SH-SY5Y (cell line): ENCODE measurements around the gene DEK.

Source experiments
- GATA2 ChIP-seq: IDR thresholded peaks from 2 replicates; pipeline ENCODE4 v1.6.1; 2011; ENCODE audit warnings: mild to moderate bottlenecking, low read depth, low read length
- GATA3 ChIP-seq: IDR thresholded peaks from 2 replicates; pipeline ENCODE4 v1.6.1; 2011; ENCODE audit warnings: low read depth, mild to moderate bottlenecking, low read length, moderate library complexity

Gene DEK

DNA sequence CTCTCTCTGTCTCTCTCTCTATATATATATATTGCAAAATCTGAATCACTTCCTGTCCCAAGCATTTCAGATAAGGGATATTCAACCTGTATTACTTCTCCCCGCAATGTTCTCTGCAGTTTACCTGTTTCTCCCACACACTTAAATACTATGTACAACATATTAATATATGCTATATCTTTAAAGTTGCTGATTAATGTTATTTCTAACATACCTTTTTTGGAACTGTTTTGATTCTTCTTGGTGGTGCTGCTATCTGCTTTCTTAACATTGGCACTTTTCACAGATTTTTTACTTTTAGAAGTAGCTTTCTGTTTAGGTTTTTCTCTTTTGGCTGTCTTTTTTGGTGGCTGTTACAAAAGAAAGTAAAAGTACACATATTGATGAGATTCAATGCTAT lies 27.2 kb downstream of the DEK start:
- no peak for TF ChIP-seq GATA3
- no peak for TF ChIP-seq GATA2

DNA sequence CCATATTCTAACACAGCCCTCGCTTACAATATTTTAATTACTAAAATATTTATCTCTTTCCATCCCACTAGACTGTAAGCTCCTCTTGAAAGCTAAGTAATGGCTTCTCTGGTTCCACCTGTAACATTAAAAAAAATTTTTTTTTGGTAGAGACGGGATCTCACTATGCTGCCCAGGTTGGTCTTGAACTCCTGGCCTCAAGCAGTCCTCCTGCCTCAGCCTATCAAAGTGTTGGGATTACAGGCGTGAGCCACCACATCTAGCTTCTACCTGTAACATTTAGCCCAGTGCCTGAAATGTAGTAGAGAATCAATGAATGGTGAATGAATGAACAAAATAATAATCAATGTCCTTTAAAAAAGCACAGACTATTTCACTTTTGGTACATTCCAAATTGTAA lies 28.8 kb downstream of the DEK start:
- no peak for TF ChIP-seq GATA3
- no peak for TF ChIP-seq GATA2

DNA sequence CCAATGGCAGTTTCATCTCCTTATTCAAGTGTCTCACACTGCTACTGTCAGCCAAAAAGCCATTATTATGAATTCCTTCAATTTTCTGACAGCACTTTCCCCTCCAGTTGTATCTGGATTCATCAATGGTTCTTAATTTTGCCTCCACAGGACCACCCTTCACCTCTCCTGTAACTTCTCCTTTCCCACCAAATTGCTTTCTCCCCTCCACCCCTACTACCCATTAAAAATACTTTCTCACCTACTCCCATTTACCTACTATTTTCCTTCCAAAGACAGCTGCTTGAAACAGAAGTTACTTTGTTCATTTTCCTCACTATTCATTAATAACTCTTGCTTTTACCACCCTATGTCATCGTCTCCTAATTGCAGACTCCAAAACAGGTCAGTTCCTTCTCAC lies 29.8 kb downstream of the DEK start:
- TF ChIP-seq GATA2 (no peak), GATA3 (no peak)

DNA sequence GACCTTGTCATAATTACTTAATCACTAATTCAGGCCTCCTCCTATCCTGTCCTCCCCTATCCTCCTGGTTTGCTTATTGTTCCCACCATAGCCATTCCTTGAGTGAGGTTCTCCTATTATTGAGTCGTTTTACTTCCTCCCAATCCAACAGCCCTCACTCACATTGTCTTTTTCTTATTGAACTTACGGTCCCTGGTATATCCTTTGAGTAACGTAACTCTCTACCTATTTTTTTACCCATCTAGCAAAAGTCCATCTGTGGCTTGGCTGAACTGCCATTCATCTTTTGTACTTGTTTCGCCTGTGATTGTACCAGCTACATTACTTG lies 43.1 kb downstream of the DEK start:
- TF ChIP-seq GATA3 (no peak), GATA2 (no peak)

DNA sequence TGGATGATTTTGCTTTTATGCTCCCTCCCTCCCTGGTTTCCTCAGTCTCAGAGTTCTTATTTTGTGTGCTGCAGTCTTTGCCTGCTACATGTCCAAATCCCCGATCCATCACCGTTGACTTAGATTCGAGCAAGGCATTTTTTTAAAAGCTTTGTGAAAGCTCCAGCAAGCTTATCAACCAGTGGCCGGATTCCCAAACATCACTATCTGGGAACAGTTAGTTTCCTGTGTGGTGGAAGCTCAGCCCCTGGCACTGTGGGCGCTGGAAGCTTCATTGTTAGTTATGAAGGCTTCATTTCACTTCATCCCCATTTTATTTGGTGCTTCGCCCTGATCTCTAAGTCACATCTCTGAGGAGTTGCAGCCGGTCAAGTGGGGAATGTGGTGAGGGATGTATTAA lies 44.7 kb downstream of the DEK start:
- TF ChIP-seq GATA2 (no peak), GATA3 (no peak)

DNA sequence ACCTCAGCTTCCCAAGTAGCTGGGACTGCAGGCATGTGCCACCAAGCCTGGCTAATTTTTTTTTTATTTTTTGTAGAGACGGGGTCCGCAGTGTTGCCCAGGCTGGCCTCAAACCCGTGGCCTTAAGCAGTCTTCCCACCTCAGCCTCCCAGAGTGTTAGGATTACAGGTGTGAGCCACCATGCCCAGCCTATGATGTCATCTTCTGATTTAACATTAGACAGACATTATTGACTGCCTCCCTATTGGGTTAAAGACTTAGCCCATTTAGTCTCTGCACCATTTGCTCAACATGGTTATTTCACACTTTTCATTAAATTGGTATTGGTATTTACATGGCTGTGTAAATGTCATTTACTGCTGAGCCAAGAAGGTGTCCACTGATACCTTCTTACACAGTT lies 46.1 kb downstream of the DEK start:
- TF ChIP-seq GATA2 (no peak), GATA3 (no peak)

DNA sequence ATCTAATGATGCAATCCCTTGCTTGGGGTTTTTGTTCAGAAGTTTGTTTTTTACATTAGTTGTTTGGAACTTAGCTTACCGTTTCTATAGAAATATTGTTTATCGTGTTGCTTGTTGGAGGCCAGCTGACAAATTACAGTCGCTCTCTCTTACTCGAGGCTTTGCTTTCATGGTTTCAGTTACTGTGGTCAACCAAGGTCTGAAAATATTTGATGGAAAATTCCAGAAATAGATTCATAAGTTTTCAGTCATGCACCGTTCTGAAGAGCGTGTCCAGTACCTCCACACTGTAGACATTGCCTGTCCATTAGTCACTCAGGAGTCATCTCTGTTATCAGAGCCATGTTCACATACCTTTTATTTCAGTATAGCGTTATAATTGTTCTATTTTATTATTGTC lies 47.9 kb downstream of the DEK start:
- TF ChIP-seq GATA3 (no peak), GATA2 (no peak)

DNA sequence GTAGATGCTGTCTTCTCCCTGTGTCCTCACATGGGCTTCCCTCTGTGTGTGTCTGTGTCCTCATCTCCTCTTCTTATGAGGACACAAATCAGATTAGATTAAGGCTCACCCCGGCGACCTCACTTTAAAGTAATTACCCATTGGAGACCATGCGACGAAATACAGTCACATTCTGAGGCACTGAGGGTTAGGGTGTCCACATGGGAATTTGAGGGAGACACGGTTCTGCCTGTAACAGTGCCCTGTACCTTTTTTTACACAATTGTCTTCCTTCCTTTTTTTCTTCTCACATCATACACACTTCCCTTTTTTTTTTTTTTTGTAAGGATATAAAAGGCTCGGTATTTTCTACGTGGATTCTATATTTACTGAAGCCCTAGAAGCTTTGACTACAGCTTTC lies 48.9 kb downstream of the DEK start:
- TF ChIP-seq GATA2 (no peak), GATA3 (no peak)

DNA sequence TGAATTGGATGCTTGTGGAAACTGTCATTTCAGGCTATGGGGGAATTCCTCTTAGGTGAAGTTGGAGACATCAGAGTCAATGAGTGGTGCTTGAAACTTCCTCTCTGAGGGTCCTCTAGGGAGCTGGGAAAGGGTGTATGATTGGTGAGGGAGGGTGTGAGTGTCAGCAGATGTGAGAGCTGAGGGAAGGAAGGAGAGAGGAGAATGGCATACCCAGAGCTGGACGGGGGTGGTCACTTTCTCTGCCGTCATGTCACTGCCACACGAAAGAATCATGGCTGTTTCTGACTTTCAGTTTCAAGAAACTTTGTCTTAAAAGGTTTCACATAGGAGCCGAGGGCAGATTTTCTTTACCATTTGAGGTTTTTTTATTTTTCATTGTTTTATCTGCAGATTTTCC lies 50.3 kb downstream of the DEK start:
- TF ChIP-seq GATA3 (no peak), GATA2 (no peak)

DNA sequence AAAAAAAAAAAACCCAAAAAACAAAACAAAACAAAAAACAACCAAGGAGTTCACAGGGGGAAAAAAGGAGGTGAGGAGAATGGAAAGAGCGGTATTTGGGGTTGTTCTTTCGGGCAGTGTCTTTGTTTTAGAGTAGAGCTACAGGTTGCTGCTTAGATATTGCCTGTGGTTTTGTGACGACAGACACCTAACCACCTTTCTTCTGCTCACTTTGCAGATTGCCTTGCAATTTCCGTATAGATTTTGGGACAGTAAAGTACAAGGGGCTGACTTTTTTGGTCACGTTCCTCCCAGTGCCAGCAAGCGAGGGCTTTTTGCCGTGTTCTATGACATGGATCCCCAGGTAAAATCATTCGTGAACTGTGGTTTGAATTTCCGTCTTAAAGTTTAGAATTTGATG lies 50.9 kb downstream of the DEK start:
- TF ChIP-seq GATA2 (no peak), GATA3 (no peak)

DNA sequence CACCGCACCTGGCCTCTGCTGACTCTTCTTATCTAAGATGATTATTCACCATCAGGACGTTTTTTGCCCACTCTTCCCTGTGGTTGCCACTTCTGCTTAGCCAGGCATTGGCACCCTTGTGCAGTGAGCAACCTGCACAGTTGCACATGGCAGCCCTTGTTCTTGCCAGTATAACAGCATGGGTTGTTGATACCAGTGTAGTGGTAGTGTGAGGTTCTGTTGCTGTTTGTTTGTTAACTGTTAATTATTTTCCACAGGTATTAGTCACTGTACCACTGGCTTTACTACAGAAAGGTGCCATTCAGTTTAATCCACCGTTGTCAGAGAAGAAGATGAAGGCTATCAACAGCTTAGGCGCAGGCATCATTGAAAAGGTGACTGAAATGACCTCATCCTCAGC lies 52.1 kb downstream of the DEK start:
- no peak for TF ChIP-seq GATA2
- no peak for TF ChIP-seq GATA3

DNA sequence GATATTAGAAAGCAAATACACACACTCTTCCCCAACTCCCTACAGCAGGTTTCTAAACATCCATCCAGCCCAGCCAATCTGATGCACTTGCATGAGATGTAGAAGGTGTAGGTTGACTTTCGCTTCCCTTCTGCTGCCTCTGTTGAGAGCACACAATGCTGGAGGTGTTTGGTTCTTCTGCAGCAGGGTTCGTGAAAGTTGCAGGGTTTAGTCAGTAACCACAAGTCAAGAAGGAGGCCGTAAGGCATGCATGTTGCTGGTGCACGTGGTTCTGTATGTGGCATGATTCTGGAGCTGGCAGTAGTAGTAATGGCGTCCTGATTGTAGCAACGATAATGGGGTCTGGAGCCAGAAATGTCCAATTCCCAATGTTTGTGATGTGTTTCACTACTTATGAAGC lies 53.0 kb downstream of the DEK start:
- TF ChIP-seq GATA2 (no peak), GATA3 (no peak)

DNA sequence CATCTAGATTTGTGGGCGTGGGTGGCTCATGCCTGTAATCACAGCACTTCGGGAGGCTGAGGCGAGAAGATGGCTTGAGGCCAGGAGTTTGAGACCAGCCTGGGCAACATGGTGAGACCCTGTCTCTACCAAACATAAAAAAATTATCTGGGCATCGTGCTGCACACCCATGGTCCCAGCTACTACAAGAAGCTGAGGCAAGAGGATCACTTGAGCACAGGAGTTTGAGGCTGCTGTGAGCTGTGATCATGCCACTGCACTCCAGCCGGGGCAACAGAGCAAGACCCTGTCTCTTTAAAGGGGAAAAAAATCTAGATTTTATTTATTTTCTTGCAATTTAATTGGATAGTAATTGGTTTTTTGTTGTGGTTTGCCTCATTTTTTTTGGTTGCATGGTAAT lies 53.6 kb downstream of the DEK start:
- TF ChIP-seq GATA2 (no peak), GATA3 (no peak)

DNA sequence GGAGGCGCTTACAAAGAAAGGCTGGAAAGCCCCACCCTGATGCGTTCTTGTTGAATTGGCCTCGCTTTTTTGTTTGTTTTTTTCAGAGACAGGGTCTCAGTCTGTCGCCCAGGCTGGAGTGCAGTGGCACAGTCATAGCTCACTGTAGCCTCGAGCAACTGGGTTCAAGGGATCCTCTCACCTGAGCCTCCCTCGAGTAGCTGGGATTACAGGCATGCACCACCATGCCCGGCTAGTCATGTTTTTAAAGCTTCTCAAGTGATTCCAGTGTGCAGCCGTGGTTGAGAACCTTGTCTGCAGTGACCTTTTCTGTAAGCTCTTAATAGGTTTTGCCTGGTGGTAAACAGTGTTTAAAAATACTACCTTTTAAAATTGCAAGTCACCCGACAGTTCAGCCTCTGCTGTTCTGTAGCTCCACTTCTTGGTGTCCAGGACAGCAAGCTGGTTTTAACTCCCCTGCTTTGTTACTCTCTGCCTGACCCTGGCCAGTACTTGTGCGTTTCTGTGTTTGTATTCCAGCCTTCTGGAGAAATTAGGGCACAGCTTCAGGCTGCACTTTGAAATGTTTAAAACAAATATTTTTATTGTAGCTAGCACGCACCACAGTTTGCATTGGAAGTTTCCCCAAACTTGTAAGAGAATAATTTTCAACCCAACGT lies 54.7 kb downstream of the DEK start:
- TF ChIP-seq GATA2, result no peak
- TF ChIP-seq GATA3, result no peak

DNA sequence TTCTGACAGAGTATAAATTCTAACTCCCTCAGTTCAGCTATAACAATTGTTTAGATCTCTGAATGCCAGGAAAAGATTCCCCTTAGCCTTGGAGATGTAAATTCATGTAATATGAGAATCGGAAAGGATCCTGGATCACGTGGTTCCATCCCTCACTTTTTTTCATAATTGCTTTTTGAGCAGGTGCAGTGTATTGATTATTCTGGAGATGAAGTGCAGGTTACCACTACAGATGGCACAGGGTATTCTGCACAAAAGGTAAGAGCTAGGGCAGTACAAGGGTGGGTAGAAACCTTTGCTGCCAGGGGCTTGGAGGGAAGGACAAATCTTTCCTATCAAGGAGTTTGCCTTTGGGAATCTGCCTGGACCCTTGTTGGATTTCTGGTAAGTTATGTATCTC lies 56.4 kb downstream of the DEK start:
- TF ChIP-seq GATA3, result no peak

DNA sequence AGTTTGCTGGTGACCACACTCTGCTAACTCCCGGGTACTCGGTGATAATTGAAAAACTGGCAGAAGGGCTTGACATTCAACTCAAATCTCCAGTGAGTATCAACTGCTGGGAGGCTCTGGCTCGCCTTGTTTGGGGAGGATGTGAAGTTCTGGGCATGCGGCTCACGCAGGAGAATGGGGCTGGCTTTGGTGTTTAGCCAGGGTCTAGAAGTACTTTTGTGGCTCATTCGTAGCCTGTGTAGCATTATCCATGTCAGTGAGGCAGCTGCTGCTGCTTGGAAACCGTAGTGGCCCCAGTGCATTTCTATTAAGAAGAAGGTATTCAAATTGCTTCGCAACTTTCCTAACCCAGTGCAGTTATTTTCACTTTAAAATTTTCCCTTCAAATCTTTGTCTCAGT lies 56.9 kb downstream of the DEK start:
- TF ChIP-seq GATA3, result no peak
- no peak for TF ChIP-seq GATA2
